HEK293 (cell line): ENCODE data around the gene CCDC160.

ENCODE experiments used
- CTCF ChIA-PET: fragments of 350-600 bp; formaldehyde crosslinking; extraction: SDS; loops from one replicate; lab custom pipeline; 2021; ENCODE audit warnings: antibody characterized with exemption; lab: Yijun Ruan, JAX
- POLR2A ChIA-PET: fragments of 300-600 bp; formaldehyde crosslinking; extraction: SDS; loops from one replicate; lab custom pipeline; 2020; ENCODE audit warnings: antibody characterized with exemption, inconsistent platforms; lab: Yijun Ruan, JAX
- H3K27ac ChIP-seq: fragments of 200-500 bp; sonication (Bioruptor generic); 2 replicates; pipeline ENCODE4 v1.5.1; 2014; ENCODE audit warnings: low read depth, low read length, control low read depth, inconsistent platforms; ENCODE audit errors: extremely low read depth
- H3K36me3 ChIP-seq, 2 experiments: fragments of 200-500 bp in 1 of 2; sonication (Bioruptor generic) in 1 of 2; 1 replicate in 1 of 2; 2 replicates in 1 of 2; pipeline ENCODE4 v1.5.1; 2014 to 2017; ENCODE audit warnings: inconsistent platforms in 2 of 2, low read length in 2 of 2; ENCODE audit not compliant: control insufficient read depth in 2 of 2, insufficient read depth in 1 of 2
- H3K4me1 ChIP-seq: fragments of 200-500 bp; sonication (Bioruptor generic); 2 replicates; pipeline ENCODE4 v1.5.1; 2014; ENCODE audit warnings: mild to moderate bottlenecking, low read length, inconsistent platforms; ENCODE audit not compliant: control insufficient read depth, insufficient read depth
- H3K4me3 ChIP-seq: 2 replicates; pipeline ENCODE4 v1.5.1; 2011; ENCODE audit warnings: low read depth, mild to moderate bottlenecking, control low read depth, low read length, moderate library complexity
- H3K9me3 ChIP-seq: fragments of 200-500 bp; sonication (Bioruptor generic); 2 replicates; pipeline ENCODE4 v1.5.1; 2014; ENCODE audit warnings: low read depth, low read length, inconsistent platforms; ENCODE audit not compliant: control insufficient read depth, insufficient read depth
- BCL6B ChIP-seq: fragments of 450-650 bp; formaldehyde crosslinking; IDR thresholded peaks from 2 replicates; pipeline ENCODE4 v1.5.1; 2017; ENCODE audit warnings: missing biosample characterization, missing genetic modification characterization
- GLIS2 ChIP-seq: fragments of 450-650 bp; formaldehyde crosslinking; IDR thresholded peaks from 2 replicates; pipeline ENCODE4 v1.5.1; 2016; ENCODE audit warnings: missing biosample characterization, missing genetic modification characterization
- IKZF3 ChIP-seq: fragments of 450-650 bp; IDR thresholded peaks from 2 replicates; pipeline ENCODE4 v1.5.0; 2018; ENCODE audit warnings: missing biosample characterization, mild to moderate bottlenecking, missing genetic modification characterization, moderate library complexity
- KLF7 ChIP-seq: fragments of 450-650 bp; formaldehyde crosslinking; IDR thresholded peaks from 2 replicates; pipeline ENCODE4 v1.5.1; 2016; ENCODE audit warnings: missing biosample characterization, missing genetic modification characterization, borderline replicate concordance
- OSR2 ChIP-seq: fragments of 450-650 bp; formaldehyde crosslinking; IDR thresholded peaks from 2 replicates; pipeline ENCODE4 v1.5.1; 2016; ENCODE audit warnings: missing biosample characterization, missing genetic modification characterization
- PRDM2 ChIP-seq: fragments of 450-650 bp; formaldehyde crosslinking; IDR thresholded peaks from 2 replicates; pipeline ENCODE4 v1.5.1; 2016; ENCODE audit warnings: missing biosample characterization, missing genetic modification characterization, borderline replicate concordance
- REPIN1 ChIP-seq: fragments of 450-650 bp; formaldehyde crosslinking; IDR thresholded peaks from 2 replicates; pipeline ENCODE4 v1.5.1; 2017; ENCODE audit warnings: missing biosample characterization, missing genetic modification characterization, low read depth
- SP3 ChIP-seq: fragments of 450-650 bp; formaldehyde crosslinking; IDR thresholded peaks from 2 replicates; pipeline ENCODE4 v1.5.1; 2016; ENCODE audit warnings: missing biosample characterization, missing genetic modification characterization
- ZBTB20 ChIP-seq: fragments of 450-650 bp; formaldehyde crosslinking; IDR thresholded peaks from 2 replicates; pipeline ENCODE4 v1.5.1; 2016; ENCODE audit warnings: missing biosample characterization, missing genetic modification characterization
- ZBTB48 ChIP-seq: fragments of 450-650 bp; formaldehyde crosslinking; IDR thresholded peaks from 2 replicates; pipeline ENCODE4 v1.5.1; 2016; ENCODE audit warnings: missing biosample characterization, missing genetic modification characterization
- ZBTB6 ChIP-seq: fragments of 450-650 bp; formaldehyde crosslinking; IDR thresholded peaks from 2 replicates; pipeline ENCODE4 v1.5.1; 2017; ENCODE audit warnings: missing biosample characterization, missing genetic modification characterization
- ZIC2 ChIP-seq: fragments of 450-650 bp; formaldehyde crosslinking; IDR thresholded peaks from 2 replicates; pipeline ENCODE4 v1.5.1; 2016; ENCODE audit warnings: missing biosample characterization, missing genetic modification characterization
- ZNF175 ChIP-seq: fragments of 450-650 bp; formaldehyde crosslinking; IDR thresholded peaks from 2 replicates; pipeline ENCODE4 v1.5.1; 2016; ENCODE audit warnings: missing biosample characterization, missing genetic modification characterization
- ZNF311 ChIP-seq: fragments of 450-650 bp; formaldehyde crosslinking; IDR thresholded peaks from 2 replicates; pipeline ENCODE4 v1.5.1; 2017; ENCODE audit warnings: missing biosample characterization, missing genetic modification characterization, borderline replicate concordance
- ZNF513 ChIP-seq: fragments of 450-650 bp; IDR thresholded peaks from 2 replicates; pipeline ENCODE4 v1.5.1; 2018; ENCODE audit warnings: missing biosample characterization, missing genetic modification characterization
- ZNF561 ChIP-seq: fragments of 450-650 bp; IDR thresholded peaks from 2 replicates; pipeline ENCODE4 v1.5.1; 2018; ENCODE audit warnings: missing biosample characterization, missing genetic modification characterization, borderline replicate concordance
- ZNF596 ChIP-seq: fragments of 450-650 bp; IDR thresholded peaks from 2 replicates; pipeline ENCODE4 v1.5.0; 2018; ENCODE audit warnings: missing biosample characterization, mild to moderate bottlenecking, missing genetic modification characterization, moderate library complexity
- ZNF621 ChIP-seq: fragments of 450-650 bp; formaldehyde crosslinking; IDR thresholded peaks from 2 replicates; pipeline ENCODE4 v1.5.1; 2017; ENCODE audit warnings: missing biosample characterization, missing genetic modification characterization
- TF ChIP-seq, protein P1 (sequence below): fragments of 450-650 bp; formaldehyde crosslinking; IDR thresholded peaks from 2 replicates; pipeline ENCODE4 v1.5.1; 2016; ENCODE audit warnings: missing biosample characterization, missing genetic modification characterization
- TF ChIP-seq, protein P2 (sequence below): fragments of 450-650 bp; formaldehyde crosslinking; IDR thresholded peaks from 2 replicates; pipeline ENCODE4 v1.5.1; 2016; ENCODE audit warnings: missing biosample characterization, missing genetic modification characterization
- TF ChIP-seq, protein P3 (sequence below): sonication (generic); formaldehyde crosslinking; IDR thresholded peaks from 2 replicates; pipeline ENCODE4 v1.8.1; 2022; ENCODE audit warnings: mild to moderate bottlenecking, moderate library complexity, missing genetic modification reagents

CCDC160 gene

GRCh38 chrX:134236626-134237614 is at the start of gene CCDC160 (continued):
- TF ChIP-seq ZIC2 (tag by site-specific recombination), result 0 out of 2 replicates have a peak, but pooled peaks have one; percentile 16
- TF ChIP-seq ZBTB20 (tag by site-specific recombination), result no peak
- TF ChIP-seq, all 188 proteins: peak for 7

GRCh38 chrX:134191281-134191680 is 45.7 kb upstream of the CCDC160 start:
- H3K36me3 ChIP-seq, result no peaks in the 10 kb centered on the region
- CTCF ChIA-PET, result no interaction called here
- no peaks in the 10 kb centered on the region for H3K9me3 ChIP-seq
- H3K4me1 ChIP-seq, result no peaks in the 10 kb centered on the region
- TF ChIP-seq PRDM2 (tag by site-specific recombination) (no peak), ZNF513 (tag by site-specific recombination) (no peak), ZNF621 (tag by site-specific recombination) (no peak), ZNF596 (tag by site-specific recombination) (no peak), IKZF3 (no peak), ZBTB6 (tag by site-specific recombination) (no peak), GLIS2 (tag by site-specific recombination) (no peak), REPIN1 (tag by site-specific recombination) (no peak), BCL6B (no peak), KLF7 (tag by site-specific recombination) (no peak), ZBTB48 (tag by site-specific recombination) (no peak), ZNF561 (no peak), SP3 (no peak), OSR2 (no peak), ZNF311 (no peak), ZNF175 (no peak)
- TF ChIP-seq, protein P1, sequence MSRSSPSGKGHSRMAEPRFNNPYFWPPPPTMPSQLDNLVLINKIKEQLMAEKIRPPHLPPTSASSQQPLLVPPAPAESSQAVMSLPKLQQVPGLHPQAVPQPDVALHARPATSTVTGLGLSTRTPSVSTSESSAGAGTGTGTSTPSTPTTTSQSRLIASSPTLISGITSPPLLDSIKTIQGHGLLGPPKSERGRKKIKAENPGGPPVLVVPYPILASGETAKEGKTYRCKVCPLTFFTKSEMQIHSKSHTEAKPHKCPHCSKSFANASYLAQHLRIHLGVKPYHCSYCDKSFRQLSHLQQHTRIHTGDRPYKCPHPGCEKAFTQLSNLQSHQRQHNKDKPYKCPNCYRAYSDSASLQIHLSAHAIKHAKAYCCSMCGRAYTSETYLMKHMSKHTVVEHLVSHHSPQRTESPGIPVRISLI (tag by site-specific recombination), result no peak
- TF ChIP-seq, protein P2, sequence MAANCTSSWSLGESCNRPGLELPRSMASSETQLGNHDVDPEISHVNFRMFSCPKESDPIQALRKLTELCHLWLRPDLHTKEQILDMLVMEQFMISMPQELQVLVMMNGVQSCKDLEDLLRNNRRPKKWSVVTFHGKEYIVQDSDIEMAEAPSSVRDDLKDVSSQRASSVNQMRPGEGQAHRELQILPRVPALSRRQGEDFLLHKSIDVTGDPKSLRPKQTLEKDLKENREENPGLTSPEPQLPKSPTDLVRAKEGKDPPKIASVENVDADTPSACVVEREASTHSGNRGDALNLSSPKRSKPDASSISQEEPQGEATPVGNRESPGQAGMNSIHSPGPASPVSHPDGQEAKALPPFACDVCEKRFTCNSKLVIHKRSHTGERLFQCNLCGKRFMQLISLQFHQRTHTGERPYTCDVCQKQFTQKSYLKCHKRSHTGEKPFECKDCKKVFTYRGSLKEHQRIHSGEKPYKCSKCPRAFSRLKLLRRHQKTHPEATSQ (tag by site-specific recombination), result no peak
- TF ChIP-seq, protein P3, sequence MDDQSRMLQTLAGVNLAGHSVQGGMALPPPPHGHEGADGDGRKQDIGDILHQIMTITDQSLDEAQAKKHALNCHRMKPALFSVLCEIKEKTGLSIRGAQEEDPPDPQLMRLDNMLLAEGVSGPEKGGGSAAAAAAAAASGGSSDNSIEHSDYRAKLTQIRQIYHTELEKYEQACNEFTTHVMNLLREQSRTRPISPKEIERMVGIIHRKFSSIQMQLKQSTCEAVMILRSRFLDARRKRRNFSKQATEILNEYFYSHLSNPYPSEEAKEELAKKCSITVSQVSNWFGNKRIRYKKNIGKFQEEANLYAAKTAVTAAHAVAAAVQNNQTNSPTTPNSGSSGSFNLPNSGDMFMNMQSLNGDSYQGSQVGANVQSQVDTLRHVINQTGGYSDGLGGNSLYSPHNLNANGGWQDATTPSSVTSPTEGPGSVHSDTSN, result no peak
- no peak overlapping the region for H3K4me3 ChIP-seq
- POLR2A ChIA-PET, result no interaction called here
- no peak overlapping the region for H3K27ac ChIP-seq
